ENCODE measurements around the gene TBP.

DNA sequence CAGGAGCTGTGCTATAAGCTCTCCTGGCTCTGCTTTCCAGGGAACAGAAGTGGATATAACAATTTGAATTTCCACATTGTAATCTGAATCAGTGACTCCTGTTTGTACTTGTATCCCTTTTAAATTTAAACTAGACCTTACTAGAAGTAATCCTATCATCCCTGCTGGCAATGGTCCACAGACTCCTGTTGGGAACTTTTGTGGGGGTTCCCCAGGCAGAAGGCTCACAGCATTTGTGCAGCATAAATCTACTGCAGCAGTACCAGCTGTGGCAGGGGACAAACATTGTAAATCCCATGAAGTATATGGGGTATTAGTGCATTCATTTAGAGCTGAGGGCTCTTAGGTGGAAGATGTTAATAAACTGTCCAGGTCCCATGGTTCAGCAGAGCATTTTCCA is 42.3 kb downstream of the TBP start:
- TF ChIP-seq, protein P1, sequence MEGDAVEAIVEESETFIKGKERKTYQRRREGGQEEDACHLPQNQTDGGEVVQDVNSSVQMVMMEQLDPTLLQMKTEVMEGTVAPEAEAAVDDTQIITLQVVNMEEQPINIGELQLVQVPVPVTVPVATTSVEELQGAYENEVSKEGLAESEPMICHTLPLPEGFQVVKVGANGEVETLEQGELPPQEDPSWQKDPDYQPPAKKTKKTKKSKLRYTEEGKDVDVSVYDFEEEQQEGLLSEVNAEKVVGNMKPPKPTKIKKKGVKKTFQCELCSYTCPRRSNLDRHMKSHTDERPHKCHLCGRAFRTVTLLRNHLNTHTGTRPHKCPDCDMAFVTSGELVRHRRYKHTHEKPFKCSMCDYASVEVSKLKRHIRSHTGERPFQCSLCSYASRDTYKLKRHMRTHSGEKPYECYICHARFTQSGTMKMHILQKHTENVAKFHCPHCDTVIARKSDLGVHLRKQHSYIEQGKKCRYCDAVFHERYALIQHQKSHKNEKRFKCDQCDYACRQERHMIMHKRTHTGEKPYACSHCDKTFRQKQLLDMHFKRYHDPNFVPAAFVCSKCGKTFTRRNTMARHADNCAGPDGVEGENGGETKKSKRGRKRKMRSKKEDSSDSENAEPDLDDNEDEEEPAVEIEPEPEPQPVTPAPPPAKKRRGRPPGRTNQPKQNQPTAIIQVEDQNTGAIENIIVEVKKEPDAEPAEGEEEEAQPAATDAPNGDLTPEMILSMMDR (IDR thresholded peaks at IDR 0.05; ENCODE audit: low read length) = no peak
- TF ChIP-seq EZH2 (optimal IDR thresholded peaks at IDR 0.05; ENCODE audit: low read depth, low read length) (no peak), EZH2phosphoT487 (IDR thresholded peaks at IDR 0.05; ENCODE audit: low read length) (no peak)

All from MM.1S (cell line).